GM12865 (cell line): Measurements from ENCODE around the gene OSBPL1A.
"Not testable (repeated sequence)": the region's sequence is repeated elsewhere in the genome, so short reads cannot be mapped to it uniquely, and the experiment has no call there.

Experiments
- DNase-seq: peaks from one replicate; pipeline ENCODE4 v3.0.0; 2010; ENCODE audit warnings: low read depth
- H3K4me3 ChIP-seq: 2 replicates; pipeline ENCODE4 v1.5.1; 2011; ENCODE audit warnings: mild to moderate bottlenecking, low read depth, low read length, control low read depth
- TF ChIP-seq, protein P1 (sequence below): IDR thresholded peaks from 2 replicates; pipeline ENCODE4 v1.5.1; 2011; ENCODE audit warnings: low read length, control low read depth, low read depth, inconsistent platforms; ENCODE audit not compliant: insufficient read depth; ENCODE audit errors: missing control alignments

Gene OSBPL1A

DNA sequence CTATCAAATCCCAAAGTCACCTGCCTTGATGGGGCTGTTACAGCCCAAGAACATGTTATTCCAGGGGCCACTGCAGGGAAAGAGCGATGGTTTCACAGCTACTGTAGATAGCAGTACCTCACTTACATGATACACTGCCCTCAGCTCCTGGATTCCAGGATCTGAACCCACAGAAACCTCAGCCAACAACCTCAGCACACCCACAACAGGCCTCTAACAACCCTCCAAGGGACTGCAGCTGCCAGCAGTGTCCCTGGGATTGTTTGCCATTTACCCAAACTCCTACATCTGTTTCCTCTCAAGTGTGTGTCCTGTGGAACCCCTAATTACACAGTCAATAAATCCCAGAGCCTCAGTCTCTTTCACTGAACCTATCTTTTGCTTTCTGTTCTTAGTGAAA, 28.2 kb downstream of the OSBPL1A start:
- DNase-seq, result no peak
- no peak overlapping the region for H3K4me3 ChIP-seq
- TF ChIP-seq, protein P1, sequence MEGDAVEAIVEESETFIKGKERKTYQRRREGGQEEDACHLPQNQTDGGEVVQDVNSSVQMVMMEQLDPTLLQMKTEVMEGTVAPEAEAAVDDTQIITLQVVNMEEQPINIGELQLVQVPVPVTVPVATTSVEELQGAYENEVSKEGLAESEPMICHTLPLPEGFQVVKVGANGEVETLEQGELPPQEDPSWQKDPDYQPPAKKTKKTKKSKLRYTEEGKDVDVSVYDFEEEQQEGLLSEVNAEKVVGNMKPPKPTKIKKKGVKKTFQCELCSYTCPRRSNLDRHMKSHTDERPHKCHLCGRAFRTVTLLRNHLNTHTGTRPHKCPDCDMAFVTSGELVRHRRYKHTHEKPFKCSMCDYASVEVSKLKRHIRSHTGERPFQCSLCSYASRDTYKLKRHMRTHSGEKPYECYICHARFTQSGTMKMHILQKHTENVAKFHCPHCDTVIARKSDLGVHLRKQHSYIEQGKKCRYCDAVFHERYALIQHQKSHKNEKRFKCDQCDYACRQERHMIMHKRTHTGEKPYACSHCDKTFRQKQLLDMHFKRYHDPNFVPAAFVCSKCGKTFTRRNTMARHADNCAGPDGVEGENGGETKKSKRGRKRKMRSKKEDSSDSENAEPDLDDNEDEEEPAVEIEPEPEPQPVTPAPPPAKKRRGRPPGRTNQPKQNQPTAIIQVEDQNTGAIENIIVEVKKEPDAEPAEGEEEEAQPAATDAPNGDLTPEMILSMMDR, result no peak

DNA sequence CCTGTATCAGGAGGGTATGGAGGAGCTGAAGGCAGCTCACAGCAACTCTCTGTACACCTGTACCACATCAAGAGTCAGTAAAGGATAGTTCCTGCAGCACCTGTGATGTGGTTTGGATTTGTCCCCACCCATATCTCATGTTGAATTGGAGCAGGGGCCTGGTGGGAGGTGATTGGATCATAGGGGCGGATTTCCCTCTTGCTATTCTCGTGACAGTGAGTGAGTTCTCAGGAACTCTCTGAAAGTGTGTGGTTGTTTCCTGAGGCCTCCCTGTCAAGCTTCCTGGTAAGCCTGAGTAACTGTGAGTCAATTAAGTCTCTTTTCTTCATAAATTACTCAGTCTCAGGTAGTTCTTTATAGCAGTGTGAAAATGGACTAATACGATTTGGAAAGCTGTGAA, 28.9 kb downstream of the OSBPL1A start:
- peak; percentile 35 for DNase-seq
- H3K4me3 ChIP-seq, result no peak overlapping the region
- TF ChIP-seq, protein P1, result no peak

DNA sequence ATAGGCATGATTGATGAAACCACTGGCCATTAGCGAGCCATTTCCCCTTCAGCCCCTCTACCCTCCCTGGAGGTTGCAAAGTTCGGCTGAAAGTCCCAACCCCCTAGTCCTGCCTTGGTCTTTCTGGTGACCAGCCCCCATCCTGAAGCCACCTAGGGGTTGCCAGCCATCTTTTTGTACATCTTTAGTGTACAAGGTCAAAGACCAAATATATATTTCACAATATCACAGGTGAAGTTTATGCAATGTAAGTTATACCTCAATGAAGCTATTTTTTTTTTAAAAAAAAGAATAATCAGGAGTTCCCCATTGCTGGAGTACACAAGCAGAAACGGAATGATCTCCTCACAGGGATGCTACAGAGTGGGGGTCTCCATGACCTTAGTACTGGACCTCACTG, 31.3 kb downstream of the OSBPL1A start:
- H3K4me3 ChIP-seq, result no peak overlapping the region
- DNase-seq, result no peak
- TF ChIP-seq, protein P1, result no peak

DNA sequence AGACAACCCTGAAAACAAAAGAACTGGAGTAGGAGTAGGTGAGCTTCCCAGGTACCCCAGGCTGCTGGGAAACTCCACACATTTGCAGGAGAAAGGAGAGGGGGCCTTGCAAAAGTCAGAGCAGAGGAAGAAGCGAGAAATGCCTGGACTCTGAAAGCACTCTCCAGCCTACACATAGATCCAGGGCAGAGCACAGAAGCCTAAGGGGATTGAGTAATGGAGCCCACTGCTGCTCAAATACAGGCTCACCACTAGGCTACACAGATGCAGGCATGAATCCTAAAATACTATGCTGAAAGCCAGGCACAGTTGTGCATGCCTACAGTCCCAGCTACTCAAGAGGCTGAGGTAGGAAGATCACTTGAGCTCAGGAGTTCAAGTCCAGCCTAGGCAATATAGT, 33.4 kb downstream of the OSBPL1A start:
- no peak for DNase-seq
- no peak overlapping the region for H3K4me3 ChIP-seq
- TF ChIP-seq, protein P1, result no peak

DNA sequence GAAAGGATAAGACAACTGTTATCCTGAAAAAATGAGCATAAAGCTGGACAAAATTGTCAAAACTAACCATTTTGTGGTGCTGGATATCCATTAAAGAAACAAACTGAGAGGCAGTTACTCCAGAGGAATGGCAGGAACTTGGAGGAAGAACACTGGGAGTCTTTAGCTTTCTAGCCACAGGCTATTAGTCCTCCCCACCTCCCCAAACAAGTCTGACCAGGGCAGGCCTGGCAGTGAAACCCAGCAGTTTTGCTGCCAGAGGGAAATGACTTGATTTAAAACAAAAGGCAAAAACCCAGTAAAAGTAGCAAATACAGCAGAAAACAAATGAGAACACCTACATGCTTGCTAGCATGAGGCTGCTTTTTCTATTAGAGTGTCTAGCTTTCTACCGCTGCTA, 34.9 kb downstream of the OSBPL1A start:
- H3K4me3 ChIP-seq, result no peak overlapping the region
- DNase-seq, result no peak

DNA sequence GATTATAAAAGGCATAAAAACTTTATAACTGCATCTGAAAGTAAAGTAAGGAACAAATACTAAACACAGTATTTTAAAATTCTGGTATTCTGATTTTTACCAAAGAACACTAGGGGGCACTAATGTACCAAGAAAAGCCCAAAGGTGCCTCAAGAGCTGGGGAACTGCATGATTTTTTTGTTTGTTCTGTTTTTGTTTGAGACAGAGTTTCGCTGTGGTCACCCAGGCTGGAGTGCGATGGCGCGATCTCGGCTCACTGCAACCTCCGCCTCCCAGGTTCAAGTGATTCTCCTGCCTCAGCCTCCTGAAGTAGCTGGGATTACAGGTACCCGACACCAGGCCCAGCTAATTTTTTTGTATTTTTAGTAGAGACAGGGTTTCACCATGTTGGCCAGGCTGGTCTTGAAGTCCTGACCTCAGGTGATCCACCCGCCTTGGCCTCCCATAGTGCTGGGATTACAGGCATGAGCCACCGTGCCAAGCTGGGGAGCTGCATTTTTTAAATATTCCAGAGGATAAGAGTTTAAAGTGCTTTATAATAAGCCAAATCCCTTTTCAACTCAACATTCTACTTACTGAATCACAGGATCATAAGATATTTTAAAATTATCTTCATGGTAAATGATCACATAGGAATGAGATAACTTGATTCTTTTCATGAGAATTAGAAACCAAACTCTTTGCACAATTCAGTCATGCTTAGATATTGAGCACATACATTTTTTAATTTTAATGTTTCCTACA, 37.7 kb downstream of the OSBPL1A start:
- DNase-seq, result peak; percentile 72
- H3K4me3 ChIP-seq, result not testable (repeated sequence)
- TF ChIP-seq, protein P1, result peak; percentile 55

More for the DNA sequence above, 34.9 kb downstream of the OSBPL1A start:
- TF ChIP-seq, protein P1, result no peak

DNA sequence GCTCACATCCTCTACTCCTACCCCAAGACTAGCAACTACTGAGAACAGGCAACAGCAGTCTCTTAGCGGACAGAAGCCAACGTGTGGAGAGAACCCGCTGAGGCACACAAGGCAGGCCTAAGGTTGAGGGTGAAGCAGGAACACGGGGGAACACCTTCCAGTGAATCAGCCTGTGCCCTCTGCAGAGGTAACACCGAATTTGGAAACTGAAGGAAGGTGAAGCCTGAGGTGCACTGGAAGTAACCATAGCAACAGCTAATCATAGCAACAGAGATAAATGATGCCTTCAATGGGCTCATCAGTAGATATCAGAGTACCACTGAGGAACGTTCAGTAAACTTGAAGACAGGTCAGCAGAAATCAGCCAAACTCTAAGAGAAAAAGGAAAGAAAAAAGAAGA, 43.3 kb downstream of the OSBPL1A start:
- TF ChIP-seq, protein P1, result no peak
- DNase-seq, result no peak
- no peak overlapping the region for H3K4me3 ChIP-seq
